GM21723 (cell line): Measurements from ENCODE around the gene ALAD.
"Not testable (repeated sequence)": the region's sequence is repeated elsewhere in the genome, so short reads cannot be mapped to it uniquely, and the experiment has no call there.

Experiments used
- ATAC-seq: cut with Tn5 transposase; IDR thresholded peaks from one replicate; pipeline ENCODE4 v1.9.1; 2021; ENCODE audit warnings: mild to moderate bottlenecking, moderate library complexity; ENCODE audit not compliant: unreplicated experiment

Gene ALAD

GRCh38 chr9:113375057-113376023 is 25.7 kb downstream of the ALAD start:
- no peak for ATAC-seq

GRCh38 chr9:113373676-113374392 is 27.2 kb downstream of the ALAD start:
- no peak for ATAC-seq

DNA sequence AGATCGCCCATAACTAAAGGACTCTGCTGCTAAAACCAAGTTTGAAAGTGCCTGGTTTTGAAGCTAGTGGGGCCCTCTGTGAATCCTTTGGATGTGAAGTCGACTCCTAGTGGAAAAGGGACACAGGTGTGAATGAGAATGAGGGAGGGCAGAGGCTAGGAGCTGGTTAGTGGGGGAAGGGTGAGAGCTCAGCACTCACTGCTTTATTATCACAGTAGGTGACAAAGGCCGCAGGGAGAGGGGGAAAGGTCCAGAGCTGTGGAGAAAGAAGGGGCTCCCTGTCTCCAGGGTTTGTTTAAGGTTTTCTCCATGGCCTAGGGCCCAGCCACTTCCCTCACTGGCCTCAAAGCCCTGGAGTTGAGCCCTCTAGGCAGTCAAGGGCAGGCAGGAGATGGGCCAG is 27.8 kb downstream of the ALAD start:
- no peak for ATAC-seq

DNA sequence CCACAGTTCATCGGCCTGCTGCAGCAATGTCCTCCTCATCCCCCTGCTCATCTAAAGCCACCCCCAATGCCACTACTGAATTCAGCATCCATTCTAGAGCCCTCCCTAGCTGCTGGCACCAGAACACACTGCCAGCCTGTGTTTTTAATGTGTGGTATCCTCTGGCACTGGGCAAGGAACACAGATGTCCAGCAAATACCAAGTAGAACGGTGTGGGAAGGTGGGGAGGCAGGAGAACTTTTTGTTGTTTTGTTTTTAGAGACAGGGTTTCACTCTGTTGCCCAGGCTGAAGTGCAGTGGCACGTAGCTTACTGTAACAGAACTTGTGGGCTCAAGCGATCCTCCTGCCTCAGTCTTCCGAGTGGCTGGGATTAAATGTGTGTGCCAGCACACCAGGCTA is 29.0 kb downstream of the ALAD start:
- no peak for ATAC-seq

- ATAC-seq, result no peak
These were observed 30.2 kb downstream of the ALAD start for GRCh38 chr9:113370806-113371325.

- ATAC-seq, result no peak
These were observed 31.3 kb downstream of the ALAD start for GRCh38 chr9:113369855-113370140.

DNA sequence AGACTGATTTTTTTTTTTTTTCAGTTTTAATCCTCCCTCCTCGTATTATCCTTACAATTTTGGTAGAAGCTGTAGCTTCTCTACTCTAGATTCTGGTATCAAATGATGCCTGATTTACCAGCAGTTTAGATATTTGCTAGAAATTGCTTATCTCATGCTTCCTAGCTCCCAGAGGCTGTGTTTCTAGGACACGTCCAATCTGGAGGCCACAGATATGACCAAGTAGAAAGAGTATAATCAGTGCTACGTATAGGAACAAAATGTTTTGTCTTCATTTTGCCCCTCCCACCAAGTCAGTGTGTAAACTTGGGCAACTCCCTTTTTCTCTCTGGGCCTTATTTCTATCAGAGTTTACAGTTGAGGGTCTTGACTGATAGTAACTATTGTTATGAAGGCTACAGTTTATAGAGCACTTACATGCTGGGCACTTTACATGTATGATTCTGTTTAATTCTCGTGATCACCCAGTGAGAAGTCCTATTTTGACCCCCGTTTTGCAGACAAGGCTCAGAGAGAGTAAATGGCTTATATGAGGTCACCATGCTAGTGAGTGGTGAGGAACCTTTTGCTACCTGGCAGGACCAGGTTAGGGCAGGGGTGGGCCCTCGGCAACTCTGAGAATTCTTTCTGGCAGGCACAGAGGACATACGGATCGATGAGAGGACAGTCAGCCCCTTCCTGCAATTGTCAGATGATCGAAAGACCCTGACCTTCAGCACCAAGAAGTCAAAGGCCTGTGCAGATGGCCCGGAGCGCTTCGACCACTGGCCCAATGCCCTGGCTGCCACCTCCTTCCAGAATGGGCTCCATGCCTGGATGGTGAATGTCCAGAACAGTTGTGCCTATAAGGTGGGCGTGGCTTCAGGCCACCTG is 31.9 kb downstream of the ALAD start:
- no peak for ATAC-seq

DNA sequence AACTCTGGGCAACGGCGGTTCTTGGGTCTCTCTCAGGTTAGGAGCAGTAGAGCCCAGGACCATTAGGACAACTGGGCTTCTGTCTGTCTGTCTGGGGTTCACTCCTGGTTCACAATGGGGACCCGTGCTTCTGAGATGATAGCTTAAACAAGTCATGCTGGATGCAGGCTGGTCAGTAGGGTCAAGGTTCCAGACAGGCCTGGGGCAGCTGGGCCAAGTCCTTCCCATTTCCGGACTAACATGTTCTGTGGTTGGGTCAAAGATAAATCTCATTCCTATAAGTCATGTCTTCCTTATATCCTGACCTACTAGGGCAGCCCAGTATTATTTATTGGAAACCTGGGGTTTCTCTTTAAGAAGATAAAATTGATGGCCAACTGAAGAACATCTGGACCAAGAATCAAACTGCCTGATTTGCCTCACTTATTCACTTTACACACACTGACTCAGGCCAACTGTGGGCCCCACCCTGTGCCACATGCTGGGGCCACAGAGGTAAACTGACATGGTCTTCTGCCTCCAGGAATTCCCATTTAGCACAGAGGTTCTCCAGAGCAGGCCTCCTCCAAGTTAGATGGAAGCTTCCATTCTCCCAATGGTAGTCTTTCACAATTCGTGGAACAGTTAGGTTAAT is 32.6 kb downstream of the ALAD start:
- ATAC-seq, result no peak

GRCh38 chr9:113365652-113366051 is 35.4 kb downstream of the ALAD start:
- ATAC-seq, result not testable (repeated sequence)

- no peak for ATAC-seq
These were observed 36.1 kb downstream of the ALAD start for GRCh38 chr9:113364951-113365350.

DNA sequence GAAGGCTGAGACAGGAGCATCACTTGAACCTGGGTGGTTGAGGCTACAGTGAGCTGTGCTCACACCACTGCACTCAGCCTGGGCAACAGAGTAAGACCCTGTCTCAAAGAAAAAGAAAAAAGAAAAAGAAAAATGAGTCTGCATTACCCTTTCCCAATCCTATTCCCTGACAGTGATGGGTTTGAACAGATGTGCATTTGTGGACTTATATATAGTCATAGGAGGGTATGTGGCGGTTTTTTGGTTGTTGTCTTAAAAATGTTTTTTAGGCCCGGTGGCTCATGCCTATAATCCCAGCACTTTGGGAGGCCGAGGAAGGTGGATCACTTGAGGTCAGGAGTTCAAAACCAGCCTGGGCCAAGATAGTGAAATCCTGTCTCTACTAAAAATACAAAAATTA is 37.7 kb downstream of the ALAD start:
- no peak for ATAC-seq

- no peak for ATAC-seq
These were observed 39.6 kb downstream of the ALAD start for GRCh38 chr9:113361304-113362018.

DNA sequence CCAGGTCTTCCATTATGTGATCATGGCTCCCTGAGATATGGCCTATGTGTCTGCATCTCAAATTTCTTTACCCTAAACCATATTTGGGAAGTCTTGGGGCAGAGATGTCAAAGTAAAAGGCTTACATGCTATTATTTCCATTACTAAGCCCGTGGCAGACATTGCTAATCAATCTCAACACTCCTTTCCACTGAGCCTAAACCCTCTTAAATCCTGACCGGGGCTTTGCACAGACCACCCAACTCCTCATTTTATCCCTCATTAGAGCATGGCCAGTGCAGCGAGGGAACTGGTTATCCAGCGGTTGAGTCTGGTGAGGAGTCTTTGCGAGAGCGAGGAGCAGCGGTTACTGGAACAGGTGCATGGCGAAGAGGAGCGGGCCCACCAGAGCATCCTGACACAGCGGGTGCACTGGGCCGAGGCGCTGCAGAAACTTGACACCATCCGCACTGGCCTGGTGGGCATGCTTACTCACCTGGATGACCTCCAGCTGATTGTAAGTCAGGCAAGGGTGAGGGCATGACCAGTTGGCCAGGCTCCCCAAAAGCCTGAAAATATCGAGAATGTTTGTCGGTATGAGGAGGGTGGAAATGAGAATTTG is 40.7 kb downstream of the ALAD start:
- ATAC-seq, result no peak

- no peak for ATAC-seq
These were observed 41.7 kb downstream of the ALAD start for GRCh38 chr9:113359385-113359784.

GRCh38 chr9:113356686-113357292 is 44.3 kb downstream of the ALAD start:
- no peak for ATAC-seq

GRCh38 chr9:113355040-113355596 is 46.0 kb downstream of the ALAD start:
- ATAC-seq, result no peak

DNA sequence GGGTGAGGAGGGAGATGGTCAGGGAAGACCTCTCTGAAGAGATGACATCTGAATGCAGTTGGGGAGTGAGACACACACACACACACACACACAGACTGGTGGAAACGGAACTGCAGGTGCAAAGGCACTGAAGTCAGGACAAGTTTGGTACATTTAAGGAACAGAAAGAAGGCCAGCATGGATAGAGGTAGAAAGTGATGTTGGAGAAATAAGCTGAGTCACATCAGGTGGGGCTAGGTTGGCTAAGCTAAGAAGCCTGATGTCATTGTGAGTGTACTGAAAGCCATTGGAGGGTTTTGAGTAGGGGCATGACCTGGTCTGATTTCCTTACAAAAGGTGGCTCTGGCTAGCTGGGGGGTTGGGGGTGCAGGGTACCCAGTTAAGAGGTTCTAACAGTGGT is 48.7 kb downstream of the ALAD start:
- no peak for ATAC-seq

DNA sequence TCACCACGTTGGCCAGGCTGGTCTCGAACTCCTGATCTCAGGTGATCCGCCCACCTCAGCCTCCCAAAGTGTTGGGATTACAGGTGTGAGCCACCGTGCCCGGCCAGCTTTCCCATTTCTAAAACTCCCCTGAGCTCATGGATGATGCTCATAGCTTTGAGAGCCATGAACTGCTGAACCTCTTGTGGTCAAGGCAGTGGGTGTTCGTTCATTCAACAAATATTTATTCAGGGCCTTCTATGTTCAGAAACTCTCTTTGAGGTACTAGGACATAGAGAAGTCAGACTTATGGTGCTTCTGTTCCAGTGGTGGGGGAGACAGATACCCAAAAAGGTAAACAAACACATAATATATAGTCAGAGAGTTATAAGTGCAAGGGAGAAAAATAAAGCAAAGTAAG is 49.1 kb downstream of the ALAD start:
- ATAC-seq, result no peak

- ATAC-seq, result no peak
These were observed 50.1 kb downstream of the ALAD start for GRCh38 chr9:113350937-113351336.
